HEK293 (cell line): ENCODE measurements around the gene MIEN1.

Source experiments
- EGR2 ChIP-seq: fragments of 450-650 bp; formaldehyde crosslinking; IDR thresholded peaks from 2 replicates; pipeline ENCODE4 v1.5.1; 2016; ENCODE audit warnings: low read depth, missing biosample characterization, missing genetic modification characterization
- GLI4 ChIP-seq: fragments of 450-650 bp; formaldehyde crosslinking; IDR thresholded peaks from 2 replicates; pipeline ENCODE4 v1.5.1; 2016; ENCODE audit warnings: missing biosample characterization, missing genetic modification characterization
- GLIS1 ChIP-seq: fragments of 450-650 bp; formaldehyde crosslinking; IDR thresholded peaks from 2 replicates; pipeline ENCODE4 v1.5.1; 2016; ENCODE audit warnings: missing biosample characterization, missing genetic modification characterization
- GLIS2 ChIP-seq: fragments of 450-650 bp; formaldehyde crosslinking; IDR thresholded peaks from 2 replicates; pipeline ENCODE4 v1.5.1; 2016; ENCODE audit warnings: missing biosample characterization, missing genetic modification characterization
- HOXD13 ChIP-seq: sonication (generic); formaldehyde crosslinking; IDR thresholded peaks from 2 replicates; pipeline ENCODE4 v1.8.0; 2022; ENCODE audit warnings: missing genetic modification reagents, borderline replicate concordance
- MYNN ChIP-seq: fragments of 450-650 bp; formaldehyde crosslinking; IDR thresholded peaks from 2 replicates; pipeline ENCODE4 v1.5.1; 2016; ENCODE audit warnings: missing biosample characterization, missing genetic modification characterization, borderline replicate concordance
- ZFHX2 ChIP-seq: fragments of 450-650 bp; formaldehyde crosslinking; conservative IDR thresholded peaks from 2 replicates; pipeline ENCODE4 v1.5.1; 2016; ENCODE audit warnings: missing biosample characterization, missing genetic modification characterization
- ZNF211 ChIP-seq: fragments of 450-650 bp; formaldehyde crosslinking; IDR thresholded peaks from 2 replicates; pipeline ENCODE4 v1.5.1; 2016; ENCODE audit warnings: low read depth, missing biosample characterization, missing genetic modification characterization
- ZNF335 ChIP-seq: fragments of 450-650 bp; formaldehyde crosslinking; conservative IDR thresholded peaks from 2 replicates; pipeline ENCODE4 v1.5.1; 2016; ENCODE audit warnings: missing biosample characterization, missing genetic modification characterization
- ZNF341 ChIP-seq: fragments of 450-650 bp; formaldehyde crosslinking; IDR thresholded peaks from 2 replicates; pipeline ENCODE4; 2016; ENCODE audit warnings: low read depth, missing biosample characterization, missing genetic modification characterization
- ZNF660 ChIP-seq: fragments of 450-650 bp; IDR thresholded peaks from 2 replicates; pipeline ENCODE4 v1.5.1; 2018; ENCODE audit warnings: missing biosample characterization, mild to moderate bottlenecking, missing genetic modification characterization
- ZNF677 ChIP-seq: fragments of 450-650 bp; IDR thresholded peaks from 2 replicates; pipeline ENCODE4 v1.5.0; 2018; ENCODE audit warnings: missing biosample characterization, mild to moderate bottlenecking, missing genetic modification characterization, moderate library complexity
- ZNF768 ChIP-seq: fragments of 450-650 bp; formaldehyde crosslinking; IDR thresholded peaks from 2 replicates; pipeline ENCODE4 v1.5.1; 2018; ENCODE audit warnings: missing biosample characterization, mild to moderate bottlenecking, missing genetic modification characterization
- TF ChIP-seq, protein P1 (sequence below): fragments of 450-650 bp; formaldehyde crosslinking; IDR thresholded peaks from 2 replicates; pipeline ENCODE4 v1.5.1; 2016; ENCODE audit warnings: missing biosample characterization, missing genetic modification characterization
- TF ChIP-seq, protein P2 (sequence below): fragments of 450-650 bp; formaldehyde crosslinking; IDR thresholded peaks from 2 replicates; pipeline ENCODE4 v1.5.1; 2016; ENCODE audit warnings: missing biosample characterization, missing genetic modification characterization
- TF ChIP-seq, protein P3 (sequence below): fragments of 450-650 bp; formaldehyde crosslinking; IDR thresholded peaks from 2 replicates; pipeline ENCODE4 v1.5.1; 2017; ENCODE audit warnings: missing biosample characterization, missing genetic modification characterization
- TF ChIP-seq, protein P4 (sequence below): fragments of 450-650 bp; formaldehyde crosslinking; IDR thresholded peaks from 2 replicates; pipeline ENCODE4 v1.5.1; 2017; ENCODE audit warnings: missing biosample characterization, missing genetic modification characterization
- TF ChIP-seq, protein P5 (sequence below): fragments of 450-650 bp; formaldehyde crosslinking; IDR thresholded peaks from 2 replicates; pipeline ENCODE4 v1.5.1; 2017; ENCODE audit warnings: missing biosample characterization, missing genetic modification characterization
- TF ChIP-seq, protein P6 (sequence below): fragments of 450-650 bp; formaldehyde crosslinking; IDR thresholded peaks from 2 replicates; pipeline ENCODE4 v1.5.1; 2017; ENCODE audit warnings: missing biosample characterization, missing genetic modification characterization
- TF ChIP-seq, protein P7 (sequence below): fragments of 450-650 bp; formaldehyde crosslinking; IDR thresholded peaks from 2 replicates; pipeline ENCODE4 v1.5.1; 2016; ENCODE audit warnings: missing biosample characterization, missing genetic modification characterization

Gene MIEN1

DNA sequence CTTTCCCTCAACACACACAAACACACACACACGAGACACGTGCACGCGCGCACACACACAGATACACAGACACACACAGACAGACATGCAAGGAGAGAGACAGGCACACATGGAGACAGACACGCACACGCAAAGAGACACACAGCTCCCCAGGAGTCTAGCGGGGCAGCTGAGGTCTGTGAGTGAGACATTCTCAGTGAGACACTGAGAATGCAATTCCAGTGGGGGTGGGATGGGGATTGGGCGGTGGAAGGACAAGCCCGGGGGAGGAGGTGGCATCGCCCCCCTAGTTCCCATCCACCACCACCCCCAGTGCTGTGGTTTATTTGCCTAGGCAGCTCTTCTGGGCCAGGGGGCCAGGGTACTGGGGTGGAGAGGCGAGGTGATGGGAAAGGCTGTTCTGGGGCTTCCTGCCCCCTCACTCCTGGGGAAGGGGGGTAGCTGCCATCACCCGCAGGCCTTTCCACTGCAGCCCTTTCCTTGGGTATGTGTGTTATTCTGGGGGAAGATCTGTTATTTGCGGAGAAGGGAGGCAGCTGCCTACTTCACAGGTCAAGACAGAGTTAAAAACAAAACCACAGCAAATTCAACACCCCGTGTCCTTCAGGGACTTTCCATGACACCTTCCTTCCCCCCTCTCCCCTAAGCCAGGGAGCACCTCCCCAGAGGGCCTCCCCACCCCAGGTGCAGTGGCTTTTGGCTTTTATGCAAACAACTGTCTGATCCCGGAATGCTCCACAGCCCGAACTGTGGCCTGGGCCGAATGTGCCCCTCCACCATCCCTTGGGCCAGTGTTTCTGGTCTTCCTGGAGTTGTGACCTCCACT lies 25.4 kb upstream of the MIEN1 start (continued):
- TF ChIP-seq, protein P1, sequence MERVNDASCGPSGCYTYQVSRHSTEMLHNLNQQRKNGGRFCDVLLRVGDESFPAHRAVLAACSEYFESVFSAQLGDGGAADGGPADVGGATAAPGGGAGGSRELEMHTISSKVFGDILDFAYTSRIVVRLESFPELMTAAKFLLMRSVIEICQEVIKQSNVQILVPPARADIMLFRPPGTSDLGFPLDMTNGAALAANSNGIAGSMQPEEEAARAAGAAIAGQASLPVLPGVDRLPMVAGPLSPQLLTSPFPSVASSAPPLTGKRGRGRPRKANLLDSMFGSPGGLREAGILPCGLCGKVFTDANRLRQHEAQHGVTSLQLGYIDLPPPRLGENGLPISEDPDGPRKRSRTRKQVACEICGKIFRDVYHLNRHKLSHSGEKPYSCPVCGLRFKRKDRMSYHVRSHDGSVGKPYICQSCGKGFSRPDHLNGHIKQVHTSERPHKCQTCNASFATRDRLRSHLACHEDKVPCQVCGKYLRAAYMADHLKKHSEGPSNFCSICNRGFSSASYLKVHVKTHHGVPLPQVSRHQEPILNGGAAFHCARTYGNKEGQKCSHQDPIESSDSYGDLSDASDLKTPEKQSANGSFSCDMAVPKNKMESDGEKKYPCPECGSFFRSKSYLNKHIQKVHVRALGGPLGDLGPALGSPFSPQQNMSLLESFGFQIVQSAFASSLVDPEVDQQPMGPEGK (tag by site-specific recombination): no peak
- TF ChIP-seq, protein P2, sequence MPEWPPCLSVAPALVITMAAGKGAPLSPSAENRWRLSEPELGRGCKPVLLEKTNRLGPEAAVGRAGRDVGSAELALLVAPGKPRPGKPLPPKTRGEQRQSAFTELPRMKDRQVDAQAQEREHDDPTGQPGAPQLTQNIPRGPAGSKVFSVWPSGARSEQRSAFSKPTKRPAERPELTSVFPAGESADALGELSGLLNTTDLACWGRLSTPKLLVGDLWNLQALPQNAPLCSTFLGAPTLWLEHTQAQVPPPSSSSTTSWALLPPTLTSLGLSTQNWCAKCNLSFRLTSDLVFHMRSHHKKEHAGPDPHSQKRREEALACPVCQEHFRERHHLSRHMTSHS: no peak
- peak; percentile 86 for TF ChIP-seq EGR2 (tag by site-specific recombination)
- TF ChIP-seq ZNF341: peak; percentile 40
- TF ChIP-seq MYNN (tag by site-specific recombination): no peak
- peak; percentile 28; the same call in 1 of the 2 replicates for TF ChIP-seq GLIS2 (tag by site-specific recombination)
- TF ChIP-seq ZNF660 (tag by site-specific recombination): no peak
- TF ChIP-seq, protein P3, sequence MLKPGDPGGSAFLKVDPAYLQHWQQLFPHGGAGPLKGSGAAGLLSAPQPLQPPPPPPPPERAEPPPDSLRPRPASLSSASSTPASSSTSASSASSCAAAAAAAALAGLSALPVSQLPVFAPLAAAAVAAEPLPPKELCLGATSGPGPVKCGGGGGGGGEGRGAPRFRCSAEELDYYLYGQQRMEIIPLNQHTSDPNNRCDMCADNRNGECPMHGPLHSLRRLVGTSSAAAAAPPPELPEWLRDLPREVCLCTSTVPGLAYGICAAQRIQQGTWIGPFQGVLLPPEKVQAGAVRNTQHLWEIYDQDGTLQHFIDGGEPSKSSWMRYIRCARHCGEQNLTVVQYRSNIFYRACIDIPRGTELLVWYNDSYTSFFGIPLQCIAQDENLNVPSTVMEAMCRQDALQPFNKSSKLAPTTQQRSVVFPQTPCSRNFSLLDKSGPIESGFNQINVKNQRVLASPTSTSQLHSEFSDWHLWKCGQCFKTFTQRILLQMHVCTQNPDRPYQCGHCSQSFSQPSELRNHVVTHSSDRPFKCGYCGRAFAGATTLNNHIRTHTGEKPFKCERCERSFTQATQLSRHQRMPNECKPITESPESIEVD (tag by site-specific recombination): no peak
- TF ChIP-seq ZFHX2 (tag by site-specific recombination): peak; percentile 92
- no peak for TF ChIP-seq ZNF677
- TF ChIP-seq, protein P4, sequence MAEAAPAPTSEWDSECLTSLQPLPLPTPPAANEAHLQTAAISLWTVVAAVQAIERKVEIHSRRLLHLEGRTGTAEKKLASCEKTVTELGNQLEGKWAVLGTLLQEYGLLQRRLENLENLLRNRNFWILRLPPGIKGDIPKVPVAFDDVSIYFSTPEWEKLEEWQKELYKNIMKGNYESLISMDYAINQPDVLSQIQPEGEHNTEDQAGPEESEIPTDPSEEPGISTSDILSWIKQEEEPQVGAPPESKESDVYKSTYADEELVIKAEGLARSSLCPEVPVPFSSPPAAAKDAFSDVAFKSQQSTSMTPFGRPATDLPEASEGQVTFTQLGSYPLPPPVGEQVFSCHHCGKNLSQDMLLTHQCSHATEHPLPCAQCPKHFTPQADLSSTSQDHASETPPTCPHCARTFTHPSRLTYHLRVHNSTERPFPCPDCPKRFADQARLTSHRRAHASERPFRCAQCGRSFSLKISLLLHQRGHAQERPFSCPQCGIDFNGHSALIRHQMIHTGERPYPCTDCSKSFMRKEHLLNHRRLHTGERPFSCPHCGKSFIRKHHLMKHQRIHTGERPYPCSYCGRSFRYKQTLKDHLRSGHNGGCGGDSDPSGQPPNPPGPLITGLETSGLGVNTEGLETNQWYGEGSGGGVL: peak; percentile 52
- no peak for TF ChIP-seq GLI4
- peak; percentile 82 for TF ChIP-seq GLIS1 (tag by site-specific recombination)
- no peak for TF ChIP-seq ZNF768 (tag by site-specific recombination)
- no peak for TF ChIP-seq HOXD13
- TF ChIP-seq ZNF211: no peak
- peak; percentile 54 for TF ChIP-seq ZNF335 (tag by site-specific recombination)
- TF ChIP-seq, protein P5, sequence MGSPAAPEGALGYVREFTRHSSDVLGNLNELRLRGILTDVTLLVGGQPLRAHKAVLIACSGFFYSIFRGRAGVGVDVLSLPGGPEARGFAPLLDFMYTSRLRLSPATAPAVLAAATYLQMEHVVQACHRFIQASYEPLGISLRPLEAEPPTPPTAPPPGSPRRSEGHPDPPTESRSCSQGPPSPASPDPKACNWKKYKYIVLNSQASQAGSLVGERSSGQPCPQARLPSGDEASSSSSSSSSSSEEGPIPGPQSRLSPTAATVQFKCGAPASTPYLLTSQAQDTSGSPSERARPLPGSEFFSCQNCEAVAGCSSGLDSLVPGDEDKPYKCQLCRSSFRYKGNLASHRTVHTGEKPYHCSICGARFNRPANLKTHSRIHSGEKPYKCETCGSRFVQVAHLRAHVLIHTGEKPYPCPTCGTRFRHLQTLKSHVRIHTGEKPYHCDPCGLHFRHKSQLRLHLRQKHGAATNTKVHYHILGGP (tag by site-specific recombination): no peak
- TF ChIP-seq, protein P6, sequence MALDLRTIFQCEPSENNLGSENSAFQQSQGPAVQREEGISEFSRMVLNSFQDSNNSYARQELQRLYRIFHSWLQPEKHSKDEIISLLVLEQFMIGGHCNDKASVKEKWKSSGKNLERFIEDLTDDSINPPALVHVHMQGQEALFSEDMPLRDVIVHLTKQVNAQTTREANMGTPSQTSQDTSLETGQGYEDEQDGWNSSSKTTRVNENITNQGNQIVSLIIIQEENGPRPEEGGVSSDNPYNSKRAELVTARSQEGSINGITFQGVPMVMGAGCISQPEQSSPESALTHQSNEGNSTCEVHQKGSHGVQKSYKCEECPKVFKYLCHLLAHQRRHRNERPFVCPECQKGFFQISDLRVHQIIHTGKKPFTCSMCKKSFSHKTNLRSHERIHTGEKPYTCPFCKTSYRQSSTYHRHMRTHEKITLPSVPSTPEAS (tag by site-specific recombination): peak; percentile 63; the same call in 1 of the 2 replicates
- TF ChIP-seq, protein P7, sequence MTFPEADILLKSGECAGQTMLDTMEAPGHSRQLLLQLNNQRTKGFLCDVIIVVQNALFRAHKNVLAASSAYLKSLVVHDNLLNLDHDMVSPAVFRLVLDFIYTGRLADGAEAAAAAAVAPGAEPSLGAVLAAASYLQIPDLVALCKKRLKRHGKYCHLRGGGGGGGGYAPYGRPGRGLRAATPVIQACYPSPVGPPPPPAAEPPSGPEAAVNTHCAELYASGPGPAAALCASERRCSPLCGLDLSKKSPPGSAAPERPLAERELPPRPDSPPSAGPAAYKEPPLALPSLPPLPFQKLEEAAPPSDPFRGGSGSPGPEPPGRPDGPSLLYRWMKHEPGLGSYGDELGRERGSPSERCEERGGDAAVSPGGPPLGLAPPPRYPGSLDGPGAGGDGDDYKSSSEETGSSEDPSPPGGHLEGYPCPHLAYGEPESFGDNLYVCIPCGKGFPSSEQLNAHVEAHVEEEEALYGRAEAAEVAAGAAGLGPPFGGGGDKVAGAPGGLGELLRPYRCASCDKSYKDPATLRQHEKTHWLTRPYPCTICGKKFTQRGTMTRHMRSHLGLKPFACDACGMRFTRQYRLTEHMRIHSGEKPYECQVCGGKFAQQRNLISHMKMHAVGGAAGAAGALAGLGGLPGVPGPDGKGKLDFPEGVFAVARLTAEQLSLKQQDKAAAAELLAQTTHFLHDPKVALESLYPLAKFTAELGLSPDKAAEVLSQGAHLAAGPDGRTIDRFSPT (tag by site-specific recombination): no peak
- TF ChIP-seq, all 188 proteins: peak for 8
